Transverse colon (tissue), 4 donors: Measurements from ENCODE around the gene ZDHHC11.
"Not testable (repeated sequence)": the region's sequence is repeated elsewhere in the genome, so short reads cannot be mapped to it uniquely, and the experiment has no call there.

Experiments
- CTCF ChIP-seq, 5 experiments: fragments of 200-600 bp in 3 of 5; fragments of 450-650 bp in 2 of 5; sonication (generic) in 3 of 5; IDR thresholded peaks; 1 replicate in 2 of 5; 2 replicates in 3 of 5; pipeline ENCODE4 v1.5.1; 2016 to 2017; ENCODE audit warnings: antibody characterized with exemption in 5 of 5, inconsistent platforms in 3 of 5, mild to moderate bottlenecking in 2 of 5, moderate library complexity in 1 of 5
- EP300 ChIP-seq: sonication (generic); formaldehyde crosslinking; IDR thresholded peaks from one replicate; pipeline ENCODE4 v1.6.1; 2017; ENCODE audit warnings: antibody characterized with exemption, low read depth
- POLR2A ChIP-seq: fragments of 450-650 bp; IDR thresholded peaks from one replicate; pipeline ENCODE4 v1.6.1; 2016; ENCODE audit warnings: antibody characterized with exemption, mild to moderate bottlenecking, moderate library complexity
- POLR2AphosphoS5 ChIP-seq, 3 donors: sonication (generic); formaldehyde crosslinking; IDR thresholded peaks; one replicate each; pipeline ENCODE4 v1.6.1; 2016; ENCODE audit warnings: antibody characterized with exemption in 3 of 3

GRCh38 chr5:842402-843221 is 8.2 kb downstream of the ZDHHC11 start:
- not testable (repeated sequence) for TF ChIP-seq POLR2A; CTCF (IDR thresholded peaks at IDR 0.05); EP300; POLR2AphosphoS5 (IDR thresholded peaks at IDR 0.05)
